Measurements from ENCODE around the gene CBARP. TPM values are rescaled to one million over a fixed set of nuclear protein-coding genes. Genes with fewer than 3 reads are reported as not detected.

CBARP gene
- total and polyA plus RNA-seq, 2 donors (not counting 1 experiment from before 2014, with no cell fraction given), result 0.31 to 1.5 TPM

GRCh38 chr19:1253514-1254080, 15.8 kb upstream of the CBARP start:
- TF ChIP-seq EZH2 (IDR thresholded peaks at IDR 0.05; ENCODE audit: low read length, missing control alignments), result no peak
- H3K36me3 ChIP-seq (ENCODE audit: control insufficient read depth, insufficient read depth, low read length), result peaks cover 51% of the 10 kb centered on the region
- no peaks in the 10 kb centered on the region for H3K9me3 ChIP-seq (ENCODE audit: control insufficient read depth, insufficient read depth, low read depth, low read length)
- H3K9ac ChIP-seq (ENCODE audit: insufficient read depth, low read length), result peak overlapping the region; percentile 88
- peak overlapping the region; percentile 97 for H3K27ac ChIP-seq (ENCODE audit: insufficient read depth, low read length)
- no peaks in the 10 kb centered on the region for H3K27me3 ChIP-seq (ENCODE audit: control insufficient read depth, insufficient read depth, low read length)
- peak in 1 of 2 donors; percentile 86 for DNase-seq (ENCODE audit: low read depth in 2 of 2)
- peak overlapping the region; percentile 82 for H3K4me2 ChIP-seq (ENCODE audit: extremely low read depth, insufficient read depth, low read length)
- peak overlapping the region; percentile 31 to 95 (median 54) for H3K4me3 ChIP-seq (replicated peaks in 1 of 4; ENCODE audit: control extremely low read depth in 1 of 4, insufficient read depth in 1 of 4, low read depth in 3 of 4, low read length in 4 of 4)
- H4K20me1 ChIP-seq (ENCODE audit: control insufficient read depth, extremely low read depth, insufficient read depth, low read length), result no peaks in the 10 kb centered on the region
- peaks cover 29% of the 10 kb centered on the region for H3K4me1 ChIP-seq (ENCODE audit: control insufficient read depth, extremely low read depth, insufficient read depth, low read length)
- peaks cover 73% of the 10 kb centered on the region for H3K79me2 ChIP-seq (ENCODE audit: control insufficient read depth, insufficient read depth, low read length)
- H2AFZ ChIP-seq (ENCODE audit: low read length), result no peak overlapping the region

GRCh38 chr19:1252821-1253513, 15.2 kb upstream of the CBARP start:
- Histone ChIP-seq H3K4me3 (replicated peaks in 1 of 4; ENCODE audit: control extremely low read depth in 1 of 4, insufficient read depth in 1 of 4, low read depth in 3 of 4, low read length in 4 of 4) (peak overlapping the region; percentile 64 to 95 (median 86)), H3K27ac (ENCODE audit: insufficient read depth, low read length) (peak overlapping the region; percentile 97), H3K36me3 (ENCODE audit: control insufficient read depth, insufficient read depth, low read length) (peaks cover 46% of the 10 kb centered on the region), H3K9ac (ENCODE audit: insufficient read depth, low read length) (peak overlapping the region; percentile 88), H2AFZ (ENCODE audit: low read length) (no peak overlapping the region), H3K4me2 (ENCODE audit: extremely low read depth, insufficient read depth, low read length) (peak overlapping the region; percentile 82), H4K20me1 (ENCODE audit: control insufficient read depth, extremely low read depth, insufficient read depth, low read length) (no peaks in the 10 kb centered on the region), H3K79me2 (ENCODE audit: control insufficient read depth, insufficient read depth, low read length) (peaks cover 71% of the 10 kb centered on the region), H3K9me3 (ENCODE audit: control insufficient read depth, insufficient read depth, low read depth, low read length) (no peaks in the 10 kb centered on the region), H3K4me1 (ENCODE audit: control insufficient read depth, extremely low read depth, insufficient read depth, low read length) (peaks cover 25% of the 10 kb centered on the region), H3K27me3 (ENCODE audit: control insufficient read depth, insufficient read depth, low read length) (no peaks in the 10 kb centered on the region)
- no peak for TF ChIP-seq EZH2 (IDR thresholded peaks at IDR 0.05; ENCODE audit: low read length, missing control alignments)
- peak in 1 of 2 donors; percentile 10 for TF ChIP-seq CTCF (conservative IDR thresholded peaks at IDR 0.05 in 1 of 2, IDR thresholded peaks at IDR 0.05 in 1 of 2; ENCODE audit: low read depth in 1 of 2, low read length in 2 of 2)
- DNase-seq (ENCODE audit: low read depth in 2 of 2), result peak; percentile 98 to 99

GRCh38 chr19:1252221-1252820, 14.5 kb upstream of the CBARP start:
- Histone ChIP-seq H3K4me3 (replicated peaks in 1 of 4; ENCODE audit: control extremely low read depth in 1 of 4, insufficient read depth in 1 of 4, low read depth in 3 of 4, low read length in 4 of 4) (peak overlapping the region; percentile 64 to 95 (median 86)), H3K27ac (ENCODE audit: insufficient read depth, low read length) (peak overlapping the region; percentile 97), H3K9me3 (ENCODE audit: control insufficient read depth, insufficient read depth, low read depth, low read length) (no peaks in the 10 kb centered on the region), H3K9ac (ENCODE audit: insufficient read depth, low read length) (peak overlapping the region; percentile 88), H2AFZ (ENCODE audit: low read length) (no peak overlapping the region), H3K79me2 (ENCODE audit: control insufficient read depth, insufficient read depth, low read length) (peaks cover 71% of the 10 kb centered on the region), H3K4me2 (ENCODE audit: extremely low read depth, insufficient read depth, low read length) (peak overlapping the region; percentile 59), H3K36me3 (ENCODE audit: control insufficient read depth, insufficient read depth, low read length) (peaks cover 43% of the 10 kb centered on the region), H4K20me1 (ENCODE audit: control insufficient read depth, extremely low read depth, insufficient read depth, low read length) (no peaks in the 10 kb centered on the region), H3K4me1 (ENCODE audit: control insufficient read depth, extremely low read depth, insufficient read depth, low read length) (peaks cover 29% of the 10 kb centered on the region), H3K27me3 (ENCODE audit: control insufficient read depth, insufficient read depth, low read length) (no peaks in the 10 kb centered on the region)
- DNase-seq (ENCODE audit: low read depth in 2 of 2), result peak; percentile 96 to 98
- TF ChIP-seq EZH2 (IDR thresholded peaks at IDR 0.05; ENCODE audit: low read length, missing control alignments) (no peak), CTCF (conservative IDR thresholded peaks at IDR 0.05 in 1 of 2, IDR thresholded peaks at IDR 0.05 in 1 of 2; ENCODE audit: low read depth in 1 of 2, low read length in 2 of 2) (no peak)
